CD4-positive, CD25-positive, alpha-beta regulatory T cell (primary cell): ENCODE results near the gene C1GALT1C1L. TPM values are rescaled to one million over a fixed set of nuclear protein-coding genes. Genes with fewer than 3 reads are reported as not detected.
"Not testable (repeated sequence)": the region's sequence is repeated elsewhere in the genome, so short reads cannot be mapped to it uniquely, and the experiment has no call there.

ENCODE experiments used
- ATAC-seq, 2 donors: fragments of 150-1000 bp; cut with Tn5 transposase; one replicate each; pipeline ENCODE4 v1.10.0; 2021; ENCODE audit warnings: low read depth in 2 of 2, moderate number of reproducible peaks in 2 of 2, moderate library complexity in 1 of 2
- DNase-seq, 3 donors: peaks; one replicate each; pipeline versions ENCODE4 v3.0.0 to v3.0.0-alpha.2; 2012 to 2022; ENCODE audit warnings: mixed read lengths in 1 of 3
- H3K27ac ChIP-seq: one replicate; pipeline ENCODE4 v1.7.0; 2013; ENCODE audit warnings: mild to moderate bottlenecking, low read length; ENCODE audit not compliant: insufficient read depth, poor library complexity, severe bottlenecking
- H3K27me3 ChIP-seq: one replicate; pipeline ENCODE4 v1.7.0; 2013; ENCODE audit warnings: low read length; ENCODE audit not compliant: control insufficient read depth, insufficient read depth
- H3K36me3 ChIP-seq: one replicate; pipeline ENCODE4 v1.7.0; 2013; ENCODE audit warnings: mild to moderate bottlenecking, low read length, moderate library complexity; ENCODE audit not compliant: control insufficient read depth, insufficient read depth
- H3K4me1 ChIP-seq: 2 replicates; pipeline ENCODE4 v1.7.0; 2013; ENCODE audit warnings: mild to moderate bottlenecking, low read length; ENCODE audit not compliant: insufficient read depth, control insufficient read depth, poor library complexity, severe bottlenecking
- H3K4me3 ChIP-seq: one replicate; pipeline ENCODE4 v1.7.0; 2013; ENCODE audit warnings: low read depth, mild to moderate bottlenecking, low read length, moderate library complexity
- H3K9me3 ChIP-seq, 2 experiments: 1 replicate in 1 of 2; 2 replicates in 1 of 2; pipeline ENCODE4 v1.7.0; 2013; ENCODE audit warnings: low read length in 2 of 2, mild to moderate bottlenecking in 1 of 2, moderate library complexity in 1 of 2; ENCODE audit not compliant: control insufficient read depth in 2 of 2
- H3K27ac Mint-ChIP-seq, 3 donors: one replicate each; pipeline ENCODE4 v1.8.0; 2020 to 2022; ENCODE audit warnings: mild to moderate bottlenecking in 3 of 3, mixed read lengths in 3 of 3, moderate library complexity in 2 of 3
- H3K27me3 Mint-ChIP-seq: one replicate; pipeline ENCODE4 v1.8.0; 2022; ENCODE audit warnings: mild to moderate bottlenecking, mixed read lengths
- H3K36me3 Mint-ChIP-seq: one replicate; pipeline ENCODE4 v1.8.0; 2020; ENCODE audit warnings: mixed read lengths
- H3K4me1 Mint-ChIP-seq, 4 donors: one replicate each; pipeline ENCODE4 v1.8.0; 2020 to 2022; ENCODE audit warnings: mixed read lengths in 4 of 4, mild to moderate bottlenecking in 1 of 4
- H3K4me3 Mint-ChIP-seq, 4 donors: one replicate each; pipeline ENCODE4 v1.8.0; 2020 to 2022; ENCODE audit warnings: mild to moderate bottlenecking in 4 of 4, mixed read lengths in 4 of 4, moderate library complexity in 3 of 4
- H3K9me3 Mint-ChIP-seq, 7 donors: one replicate each; pipeline ENCODE4 v1.8.0; 2020 to 2022; ENCODE audit warnings: mixed read lengths in 7 of 7, mild to moderate bottlenecking in 3 of 7, moderate library complexity in 2 of 7
- polyA plus RNA-seq, 4 donors: library from polyadenylated mRNA; unstranded; fragments of 300-500 nt; fragmentation: Illumina TruSeq; gene quantifications; one replicate each; pipeline ENCODE4 v1.2.3, GENCODE V29; 2021
- total RNA-seq: library from RNA; stranded (reverse); gene quantifications from one replicate; pipeline ENCODE4 v1.2.3, GENCODE V29; 2022

Gene C1GALT1C1L
- total and polyA plus RNA-seq, 5 donors from 2014 or later: 0.15 to 0.30 TPM; not detected in 3

- no peak overlapping the region for H3K4me3 ChIP-seq
- H3K27me3 Mint-ChIP-seq: peaks cover 38% of the 10 kb centered on the region
- ATAC-seq (no peak), DNase-seq (no peak)
- no peak overlapping the region for H3K27ac ChIP-seq
- H3K4me3 Mint-ChIP-seq: no peak overlapping the region
- H3K27ac Mint-ChIP-seq: no peak overlapping the region
- no peaks in the 10 kb centered on the region for H3K36me3 ChIP-seq
- peaks cover 33% of the 10 kb centered on the region for H3K27me3 ChIP-seq
- no peaks in the 10 kb centered on the region for H3K4me1 Mint-ChIP-seq
- no peaks in the 10 kb centered on the region for H3K4me1 ChIP-seq
- peaks cover 0 to 14% (median 4%) of the 10 kb centered on the region in 7 donors for H3K9me3 Mint-ChIP-seq
- H3K36me3 Mint-ChIP-seq: no peaks in the 10 kb centered on the region
- peaks cover 9 to 14% of the 10 kb centered on the region in 2 experiments for H3K9me3 ChIP-seq
These were observed 32.5 kb downstream of the C1GALT1C1L start for GRCh38 chr2:43643680-43644079.

- Mint-ChIP-seq H3K36me3 (no peaks in the 10 kb centered on the region), H3K4me3 (no peak overlapping the region), H3K4me1 (peaks cover 0 to 7% (median 6%) of the 10 kb centered on the region in 4 donors), H3K9me3 (peaks cover 0 to 14% (median 5%) of the 10 kb centered on the region in 7 donors), H3K27me3 (peaks cover 46% of the 10 kb centered on the region), H3K27ac (no peak overlapping the region)
- peaks cover 3% of the 10 kb centered on the region for H3K4me1 ChIP-seq
- DNase-seq (no peak), ATAC-seq (no peak)
- no peak overlapping the region for H3K27ac ChIP-seq
- H3K36me3 ChIP-seq: no peaks in the 10 kb centered on the region
- peaks cover 9 to 14% of the 10 kb centered on the region in 2 experiments for H3K9me3 ChIP-seq
- H3K4me3 ChIP-seq: no peak overlapping the region
- H3K27me3 ChIP-seq: peaks cover 34% of the 10 kb centered on the region
These were observed 33.9 kb downstream of the C1GALT1C1L start for GRCh38 chr2:43642363-43642762.

GRCh38 chr2:43637030-43637803 is 39.0 kb downstream of the C1GALT1C1L start, which contains the start of gene PLEKHH2:
Gene PLEKHH2 (plus strand): TSS chr2:43637260. CDS start chr2:43644674, 7,414 bp downstream.
- Histone ChIP-seq H3K4me1 (peaks cover 12% of the 10 kb centered on the region), H3K36me3 (no peaks in the 10 kb centered on the region), H3K27ac (no peak within 1 kb of the TSS), H3K4me3 (peak within 1 kb of the TSS; percentile 75), H3K27me3 (peaks cover 34% of the 10 kb centered on the region), H3K9me3 (peaks cover 9 to 14% of the 10 kb centered on the region in 2 experiments)
- H3K27me3 Mint-ChIP-seq: peaks cover 67% of the 10 kb centered on the region
- peak within 1 kb of the TSS; percentile 57 to 96 (median 59) for H3K27ac Mint-ChIP-seq
- peak within 1 kb of the TSS; percentile 86 to 94 (median 88) for H3K4me3 Mint-ChIP-seq
- no peaks in the 10 kb centered on the region for H3K36me3 Mint-ChIP-seq
- H3K4me1 Mint-ChIP-seq: peaks cover 5 to 19% (median 14%) of the 10 kb centered on the region in 4 donors
- ATAC-seq (peak; percentile 98 to 99), DNase-seq (peak; percentile 58 to 79 (median 70))
- peaks cover 0 to 14% (median 5%) of the 10 kb centered on the region in 7 donors for H3K9me3 Mint-ChIP-seq

GRCh38 chr2:43636621-43637020 is 39.6 kb downstream of the C1GALT1C1L start:
- H3K4me1 Mint-ChIP-seq: peaks cover 5 to 19% (median 14%) of the 10 kb centered on the region in 4 donors
- peak overlapping the region; percentile 57 to 96 (median 59) for H3K27ac Mint-ChIP-seq
- H3K4me1 ChIP-seq: peaks cover 12% of the 10 kb centered on the region
- peaks cover 0 to 14% (median 5%) of the 10 kb centered on the region in 7 donors for H3K9me3 Mint-ChIP-seq
- peak overlapping the region; percentile 75 for H3K4me3 ChIP-seq
- peaks cover 9 to 14% of the 10 kb centered on the region in 2 experiments for H3K9me3 ChIP-seq
- H3K27me3 ChIP-seq: peaks cover 36% of the 10 kb centered on the region
- H3K36me3 ChIP-seq: no peaks in the 10 kb centered on the region
- no peak overlapping the region for H3K27ac ChIP-seq
- H3K27me3 Mint-ChIP-seq: peaks cover 66% of the 10 kb centered on the region
- H3K36me3 Mint-ChIP-seq: no peaks in the 10 kb centered on the region
- peak; percentile 40 to 47 for ATAC-seq
- DNase-seq: peak in 1 of 3 donors; percentile 54
- H3K4me3 Mint-ChIP-seq: peak overlapping the region; percentile 86 to 94 (median 88)

- Histone ChIP-seq H3K27me3 (peaks cover 36% of the 10 kb centered on the region), H3K9me3 (peaks cover 9 to 14% of the 10 kb centered on the region in 2 experiments), H3K4me1 (peaks cover 12% of the 10 kb centered on the region)
- peaks cover 5 to 19% (median 14%) of the 10 kb centered on the region in 4 donors for H3K4me1 Mint-ChIP-seq
- ATAC-seq, H3K36me3 Mint-ChIP-seq, H3K4me3 ChIP-seq, H3K27ac ChIP-seq, H3K36me3 ChIP-seq, DNase-seq, H3K27ac Mint-ChIP-seq: not testable (repeated sequence)
- H3K4me3 Mint-ChIP-seq: peak overlapping the region in 3 of 4 donors; percentile 12 to 88 (median 17)
- H3K27me3 Mint-ChIP-seq: peaks cover 66% of the 10 kb centered on the region
- peaks cover 0 to 14% (median 3%) of the 10 kb centered on the region in 7 donors for H3K9me3 Mint-ChIP-seq
These were observed 40.1 kb downstream of the C1GALT1C1L start for GRCh38 chr2:43636153-43636552.

- no peaks in the 10 kb centered on the region for H3K36me3 Mint-ChIP-seq
These were observed 41.5 kb downstream of the C1GALT1C1L start for GRCh38 chr2:43634604-43635306.

GRCh38 chr2:43631618-43632317 is 44.5 kb downstream of the C1GALT1C1L start:
- Histone ChIP-seq H3K4me1 (peaks cover 3% of the 10 kb centered on the region), H3K9me3 (no peaks in the 10 kb centered on the region), H3K36me3 (no peaks in the 10 kb centered on the region), H3K27ac (no peak overlapping the region), H3K27me3 (peaks cover 29% of the 10 kb centered on the region), H3K4me3 (no peak overlapping the region)
- ATAC-seq: no peak
- no peak overlapping the region for H3K27ac Mint-ChIP-seq
- peaks cover 4 to 10% (median 7%) of the 10 kb centered on the region in 4 donors for H3K4me1 Mint-ChIP-seq
- DNase-seq: no peak
- H3K4me3 Mint-ChIP-seq: no peak overlapping the region
- H3K36me3 Mint-ChIP-seq: no peaks in the 10 kb centered on the region
- H3K27me3 Mint-ChIP-seq: peaks cover 60% of the 10 kb centered on the region
- peaks cover 0 to 6% (median 1%) of the 10 kb centered on the region in 7 donors for H3K9me3 Mint-ChIP-seq

More at GRCh38 chr2:43634604-43635306, 41.5 kb downstream of the C1GALT1C1L start:
- no peak for DNase-seq
- no peaks in the 10 kb centered on the region for H3K36me3 ChIP-seq
- Mint-ChIP-seq H3K4me1 (peaks cover 5 to 19% (median 14%) of the 10 kb centered on the region in 4 donors), H3K4me3 (no peak overlapping the region), H3K27me3 (peaks cover 72% of the 10 kb centered on the region), H3K27ac (no peak overlapping the region), H3K9me3 (peaks cover 0 to 9% (median 3%) of the 10 kb centered on the region in 7 donors)
- H3K4me3 ChIP-seq: no peak overlapping the region
- peaks cover 6 to 8% of the 10 kb centered on the region in 2 experiments for H3K9me3 ChIP-seq
- no peak for ATAC-seq
- peaks cover 38% of the 10 kb centered on the region for H3K27me3 ChIP-seq
- no peak overlapping the region for H3K27ac ChIP-seq
- peaks cover 12% of the 10 kb centered on the region for H3K4me1 ChIP-seq
